GM18873 (cell line): ENCODE results near the gene KIAA1755.

Experiments
- ATAC-seq: cut with Tn5 transposase; IDR thresholded peaks from one replicate; pipeline ENCODE4 v1.9.1; 2021; ENCODE audit warnings: mild to moderate bottlenecking, moderate library complexity, moderate number of reproducible peaks; ENCODE audit not compliant: unreplicated experiment, low FRiP score

Gene KIAA1755

DNA sequence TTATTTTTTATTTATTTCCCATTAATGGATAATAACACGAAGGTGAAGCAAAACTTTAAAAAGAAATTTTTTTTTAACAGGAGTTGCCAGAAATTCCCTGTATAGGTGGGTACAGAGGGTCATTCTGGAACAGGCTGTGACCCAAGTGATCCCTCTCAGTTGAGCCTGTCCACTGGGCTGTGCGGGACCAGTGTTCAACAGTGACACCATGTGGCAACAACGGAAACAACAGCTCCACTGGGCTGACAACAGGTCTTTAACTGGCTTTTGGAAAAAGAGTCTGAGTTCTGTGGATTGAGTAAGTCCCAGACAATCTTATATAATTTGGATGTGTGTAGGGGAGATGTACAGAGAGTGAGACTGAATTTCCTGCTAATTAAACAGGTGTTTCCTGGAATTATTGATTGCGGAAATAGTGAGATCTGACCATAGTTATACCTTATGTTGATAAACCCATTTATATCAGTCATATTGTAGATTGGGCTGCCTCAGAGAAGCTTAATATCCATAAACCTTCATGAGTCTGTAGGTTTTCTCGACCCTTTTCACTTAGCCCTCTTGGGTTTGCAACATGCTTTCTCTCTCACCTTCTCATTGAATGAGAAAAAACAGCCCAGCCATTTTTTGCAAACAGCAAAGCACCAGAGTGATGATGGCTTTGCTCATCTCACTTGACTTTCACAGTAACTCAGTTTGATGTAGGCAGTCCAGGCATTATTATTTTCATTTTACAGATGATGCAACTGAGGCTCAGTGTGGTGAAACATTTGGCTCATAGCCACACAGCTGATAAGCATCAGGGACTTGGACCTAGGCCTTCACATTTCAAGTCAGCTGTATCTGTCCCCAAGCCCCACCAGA, 17.5 kb downstream of the KIAA1755 start:
- ATAC-seq, result no peak

DNA sequence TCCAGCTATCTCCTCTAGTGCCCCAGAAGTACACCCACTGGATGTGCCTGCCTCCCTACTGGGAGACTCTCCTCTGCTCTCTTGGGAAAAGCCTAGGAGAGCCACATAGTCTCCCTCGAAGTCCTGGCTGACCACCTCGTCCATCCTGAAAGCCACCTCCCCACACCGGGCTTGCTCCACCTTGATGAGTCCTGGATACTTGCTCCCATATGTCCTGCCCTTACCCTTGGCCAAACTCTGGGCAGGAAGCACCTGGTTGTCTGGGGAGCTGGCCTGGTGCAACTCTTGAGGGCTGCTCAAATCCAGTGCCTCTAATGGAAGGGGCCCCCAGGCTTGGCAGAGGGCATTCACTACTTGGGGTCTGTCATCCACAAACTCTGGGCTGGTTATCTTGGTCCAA, 19.3 kb downstream of the KIAA1755 start:
- ATAC-seq, result no peak

DNA sequence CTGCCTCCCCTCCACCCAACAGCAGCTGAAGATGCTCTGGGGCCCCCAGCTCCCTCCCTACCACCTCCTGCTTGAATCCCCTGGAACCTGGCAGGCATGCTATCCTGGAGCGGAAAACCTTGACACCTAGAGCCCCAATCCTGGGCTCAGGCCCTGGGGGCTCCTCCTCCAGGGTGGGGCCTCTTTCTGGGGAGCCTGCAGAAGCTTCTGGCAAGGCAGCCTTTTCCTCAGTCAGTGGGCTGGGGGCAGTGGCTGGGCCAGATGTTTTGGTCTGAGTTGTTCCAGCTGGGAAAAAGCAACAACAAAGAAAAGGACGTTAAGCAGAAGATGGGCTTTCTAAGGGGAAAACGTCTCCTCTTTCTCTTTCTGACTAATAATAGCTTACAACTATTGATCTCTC, 21.1 kb downstream of the KIAA1755 start:
- ATAC-seq, result no peak

DNA sequence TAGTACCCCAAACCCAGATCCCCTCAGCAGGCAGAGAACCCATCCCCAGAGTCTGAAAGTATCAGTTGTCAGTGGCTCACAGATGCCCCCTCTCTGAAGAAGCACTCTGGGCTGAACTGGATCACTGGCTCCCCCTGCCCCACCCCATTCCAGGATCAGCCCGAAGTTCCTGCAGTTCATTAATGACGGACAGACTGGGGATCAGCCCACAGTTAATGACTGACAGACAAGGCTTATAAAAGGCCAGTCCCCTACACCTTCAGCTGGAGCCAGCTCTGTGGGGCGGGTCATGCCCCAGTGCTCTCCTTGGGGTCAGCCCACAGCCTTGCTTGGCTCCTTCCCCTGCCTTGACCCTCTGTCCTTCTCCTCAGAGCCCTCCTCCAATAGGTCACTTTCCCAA, 21.7 kb downstream of the KIAA1755 start:
- ATAC-seq, result no peak

DNA sequence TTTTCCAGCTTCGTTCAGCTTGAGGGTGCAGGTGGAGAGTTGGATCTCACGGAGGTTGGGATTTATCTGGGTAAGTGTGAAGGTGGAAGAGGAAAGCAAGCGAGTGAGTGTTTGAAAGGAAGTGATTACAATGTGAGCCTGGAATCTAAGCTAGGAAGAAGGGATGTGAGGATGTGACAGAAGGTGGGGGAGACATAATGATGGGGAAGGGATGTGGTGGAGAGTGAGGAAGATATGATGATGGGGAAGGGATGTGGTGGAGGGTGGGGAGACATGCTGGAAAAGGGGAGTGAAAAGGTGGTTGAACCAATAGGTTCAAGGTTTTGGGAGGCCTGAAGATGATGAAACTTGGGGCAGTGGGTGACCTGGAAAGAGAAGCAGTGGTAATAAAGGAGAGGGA, 23.2 kb downstream of the KIAA1755 start:
- ATAC-seq, result no peak

DNA sequence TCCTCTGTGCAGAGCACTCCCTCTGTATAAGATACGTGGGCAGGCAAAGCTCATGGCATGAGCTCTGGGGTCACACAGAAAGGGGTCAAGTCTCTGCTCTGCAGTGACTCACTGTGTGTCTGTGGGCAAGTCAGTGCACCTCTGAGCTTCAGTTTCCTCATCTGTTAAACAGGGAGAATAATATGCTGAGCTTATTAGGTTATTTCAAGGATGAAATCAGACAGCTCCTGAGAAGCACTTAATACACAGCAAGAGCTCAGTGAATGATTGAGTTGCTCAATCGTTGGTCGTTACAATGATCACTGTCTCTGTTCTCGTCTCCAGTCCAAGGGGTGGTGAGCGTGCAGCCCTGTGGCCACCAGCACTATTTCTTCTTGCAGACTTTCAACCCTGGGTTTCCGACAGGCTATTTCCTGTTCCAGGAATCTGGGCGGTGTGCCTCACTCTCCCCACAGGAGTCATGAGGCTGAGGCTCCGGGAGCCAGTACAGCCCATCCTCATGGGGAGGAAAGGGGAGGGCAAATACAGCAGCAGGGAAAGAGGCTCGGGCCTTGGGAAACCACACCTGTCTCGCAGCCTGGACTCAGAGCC, 28.9 kb downstream of the KIAA1755 start:
- ATAC-seq, result no peak

DNA sequence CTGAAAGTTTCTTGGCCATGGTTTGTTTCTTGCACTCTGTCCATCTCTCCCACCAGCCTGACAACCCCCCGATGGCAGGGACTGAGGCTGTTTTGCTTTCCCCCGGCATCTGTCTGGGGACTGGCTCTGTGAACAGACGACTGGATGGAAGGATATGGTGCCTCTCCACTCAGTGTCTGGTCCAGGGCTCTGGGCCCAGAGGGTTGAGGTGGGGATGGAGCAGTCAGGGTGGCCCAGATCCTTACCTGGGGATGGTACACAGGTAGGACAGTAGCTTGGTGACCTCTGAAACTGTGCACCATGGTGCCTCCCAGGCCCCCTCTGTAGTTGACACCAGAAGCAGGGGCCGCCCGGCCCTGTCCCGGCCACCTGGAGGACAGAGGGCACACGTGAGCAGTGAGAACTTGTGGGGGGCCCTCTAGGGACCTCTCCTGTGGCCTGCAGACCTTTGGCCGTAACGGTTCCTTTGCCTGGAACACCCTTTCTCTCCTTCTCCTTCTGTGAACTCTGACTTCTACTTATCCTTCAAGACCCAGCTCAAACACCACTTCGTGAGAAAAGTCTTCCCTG, 29.5 kb downstream of the KIAA1755 start:
- ATAC-seq, result no peak

DNA sequence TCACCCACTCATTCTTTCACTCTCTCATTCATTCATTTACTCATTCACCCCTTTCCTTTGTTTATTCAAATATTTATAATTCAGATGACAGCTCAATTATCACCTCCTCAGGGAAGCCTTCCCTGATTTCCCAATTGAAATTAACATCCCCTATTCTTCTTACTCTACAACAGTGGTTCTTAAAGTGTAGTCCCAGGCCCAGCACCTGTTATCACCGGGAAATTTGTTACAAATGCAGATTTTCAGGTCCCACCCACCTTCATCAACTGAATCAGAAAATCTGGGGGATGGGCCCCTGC, 30.3 kb downstream of the KIAA1755 start:
- no peak for ATAC-seq

DNA sequence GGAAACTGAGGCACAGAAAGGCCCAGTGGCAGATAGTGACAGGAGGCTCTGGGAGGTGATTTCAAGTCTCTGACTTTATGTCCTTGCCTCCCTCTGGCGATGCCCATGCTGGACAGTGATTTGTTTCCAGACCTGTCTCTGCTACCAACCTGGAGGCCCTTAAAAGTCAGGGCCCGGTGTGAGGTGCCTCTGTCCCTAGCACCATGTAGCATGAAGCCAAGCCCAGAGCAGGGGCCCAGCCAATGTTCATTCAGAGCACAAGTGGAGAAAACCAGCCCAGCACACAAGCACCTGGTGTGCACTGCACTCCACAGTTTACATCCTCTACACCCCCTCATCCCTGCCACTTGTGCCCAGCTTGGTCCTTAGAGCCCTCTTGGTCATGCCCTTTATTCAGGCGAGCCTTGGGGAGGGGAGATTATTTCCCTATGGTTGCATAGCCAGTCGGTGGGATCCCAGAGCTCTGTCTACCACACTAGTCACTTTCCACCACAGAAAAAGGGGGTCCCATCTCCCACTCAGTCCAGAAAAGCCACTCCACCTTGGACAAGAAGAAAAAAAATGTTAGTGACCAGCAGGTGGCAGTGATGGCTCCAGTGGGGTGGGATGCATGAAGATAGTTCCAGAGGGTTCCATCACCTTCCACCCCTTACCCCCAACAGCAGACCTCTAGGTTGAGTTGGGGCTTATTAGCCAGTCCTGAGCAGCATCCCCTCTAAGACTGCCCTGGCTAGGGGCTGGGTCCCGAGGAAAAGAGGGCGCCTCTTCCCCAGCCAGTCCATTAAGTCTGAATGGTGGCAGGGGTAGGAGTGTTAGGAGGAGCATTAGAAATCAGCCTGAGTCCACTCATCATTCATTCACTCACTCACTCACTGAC, 30.9 kb downstream of the KIAA1755 start:
- ATAC-seq, result no peak

DNA sequence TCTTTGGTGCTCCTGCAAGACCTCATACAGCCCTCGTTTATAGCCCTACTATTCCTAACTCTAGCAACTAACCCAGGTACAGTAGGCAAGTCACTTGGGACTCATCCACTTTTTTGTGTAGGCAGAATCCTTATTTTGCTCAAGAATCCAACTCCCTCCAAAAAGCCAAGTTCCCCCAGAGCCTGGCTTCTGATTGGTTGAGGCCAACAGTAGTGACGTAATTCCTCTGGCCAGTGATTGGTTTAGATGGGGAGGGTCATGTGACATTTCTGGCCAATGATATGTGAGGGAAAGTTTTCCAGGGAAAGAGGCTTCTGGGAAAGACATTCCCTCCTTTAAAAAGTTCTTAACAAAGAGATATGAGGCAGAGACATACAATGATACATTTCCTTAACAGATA, 32.1 kb downstream of the KIAA1755 start:
- ATAC-seq, result no peak

DNA sequence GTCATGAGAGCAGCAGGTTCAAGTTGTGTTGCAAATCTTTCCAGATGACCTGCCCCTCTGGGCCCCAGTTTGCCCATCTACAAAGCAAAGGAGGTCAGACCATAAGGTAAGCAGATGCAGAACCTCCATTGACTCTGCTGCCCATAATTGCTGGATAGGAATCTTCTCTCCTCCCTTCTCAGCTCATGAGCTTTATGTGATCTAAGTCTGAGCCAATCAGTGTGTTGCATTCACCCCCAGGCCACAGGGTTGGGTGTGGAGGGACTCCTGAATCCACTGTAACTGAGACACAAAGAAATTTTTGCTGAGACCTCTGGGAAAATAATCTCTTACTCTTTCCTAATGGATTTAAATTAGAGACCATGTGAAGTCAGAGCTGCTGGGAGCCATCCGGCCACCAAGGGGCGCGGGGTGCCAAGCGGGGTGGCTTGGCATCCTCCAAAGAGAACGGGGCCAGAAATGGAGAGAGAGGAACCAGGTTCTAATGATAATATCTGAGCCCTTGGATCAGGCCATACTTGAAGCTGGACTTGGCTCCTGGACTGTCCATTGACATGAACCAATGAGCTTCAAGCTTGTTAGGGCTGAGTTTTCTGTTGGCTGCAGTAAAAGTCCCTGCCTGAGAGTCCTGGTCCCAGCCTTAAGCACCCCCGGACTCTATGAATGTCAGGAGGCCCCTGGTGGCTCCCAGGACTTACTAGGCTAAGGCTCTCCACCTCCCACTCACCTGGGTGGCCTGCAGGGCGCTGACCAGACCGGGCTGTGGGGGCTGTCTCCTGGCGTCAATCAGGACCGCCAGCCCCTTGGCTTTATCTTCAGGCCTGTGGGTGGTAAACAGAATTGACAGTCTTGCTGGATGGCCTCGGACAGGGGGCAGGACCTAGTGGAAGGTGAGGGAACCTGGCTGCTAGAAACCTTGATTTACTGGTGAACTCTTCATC, 32.8 kb downstream of the KIAA1755 start:
- ATAC-seq, result no peak

DNA sequence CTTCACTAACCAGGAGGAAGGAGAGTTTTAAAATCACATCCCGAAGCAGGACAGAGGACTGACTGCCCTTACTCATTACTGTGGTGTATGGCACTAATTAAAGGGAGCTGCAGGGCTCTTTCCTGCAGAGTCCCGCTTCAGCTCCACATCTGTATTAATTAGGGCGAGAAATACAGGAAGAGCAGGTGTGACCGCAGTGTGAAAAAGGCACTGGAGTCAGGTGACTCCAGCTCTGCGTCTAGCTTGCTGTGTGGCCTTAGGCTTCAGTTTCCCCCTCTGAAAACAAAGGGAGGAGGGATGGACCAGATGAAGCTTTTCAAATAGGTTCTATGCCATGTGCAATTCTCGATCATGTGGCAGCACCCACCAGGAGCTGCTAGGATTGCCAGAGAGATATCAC, 34.0 kb downstream of the KIAA1755 start:
- no peak for ATAC-seq

DNA sequence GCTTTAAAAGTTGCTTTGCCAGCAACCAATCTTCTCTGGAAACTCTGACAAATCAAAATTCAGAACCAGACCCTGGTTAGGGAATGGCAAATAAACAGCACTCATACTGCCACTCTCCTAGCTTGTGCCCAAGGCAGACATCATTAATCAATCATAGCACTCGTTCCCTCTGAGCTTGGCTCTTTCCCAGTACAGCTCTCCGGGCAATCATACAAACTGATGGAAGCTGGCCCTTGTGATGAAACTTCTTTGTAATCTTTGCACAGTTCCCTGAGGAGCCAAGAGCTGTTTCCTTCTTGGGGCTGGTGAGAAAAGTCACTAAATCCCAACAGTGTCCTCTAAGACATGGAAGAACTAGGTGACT, 34.7 kb downstream of the KIAA1755 start:
- no peak for ATAC-seq

DNA sequence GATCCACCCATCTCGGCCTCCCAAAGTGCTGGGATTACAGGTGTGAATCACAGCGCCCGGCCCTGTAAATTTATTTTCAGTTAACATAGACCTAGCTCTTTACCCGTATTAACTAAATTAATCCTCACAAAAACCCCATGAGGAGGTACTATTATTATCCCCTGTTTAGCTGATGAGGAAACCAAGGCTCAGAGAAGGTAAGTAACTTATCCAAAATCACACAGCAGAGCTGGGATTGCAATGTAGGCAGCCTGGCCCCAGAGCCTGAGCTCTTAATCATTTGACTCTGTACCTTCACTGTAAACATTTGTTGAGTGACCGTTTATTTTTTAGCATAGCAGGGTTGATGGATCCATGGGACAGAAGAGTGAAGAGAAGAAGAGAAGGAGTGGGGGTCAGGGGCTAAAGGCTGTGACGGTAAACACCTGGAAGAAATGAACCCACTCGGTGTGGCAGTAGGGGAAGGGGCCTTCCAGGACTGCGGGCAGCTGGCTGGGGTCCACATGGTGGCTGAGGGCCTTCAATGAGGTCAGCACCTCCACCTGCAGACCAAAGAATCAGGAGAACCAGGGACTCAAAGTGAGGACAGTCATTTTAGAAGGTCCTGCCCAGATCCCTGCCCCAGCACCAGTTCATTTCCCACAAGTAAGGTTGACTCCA, 35.2 kb downstream of the KIAA1755 start:
- ATAC-seq, result no peak

DNA sequence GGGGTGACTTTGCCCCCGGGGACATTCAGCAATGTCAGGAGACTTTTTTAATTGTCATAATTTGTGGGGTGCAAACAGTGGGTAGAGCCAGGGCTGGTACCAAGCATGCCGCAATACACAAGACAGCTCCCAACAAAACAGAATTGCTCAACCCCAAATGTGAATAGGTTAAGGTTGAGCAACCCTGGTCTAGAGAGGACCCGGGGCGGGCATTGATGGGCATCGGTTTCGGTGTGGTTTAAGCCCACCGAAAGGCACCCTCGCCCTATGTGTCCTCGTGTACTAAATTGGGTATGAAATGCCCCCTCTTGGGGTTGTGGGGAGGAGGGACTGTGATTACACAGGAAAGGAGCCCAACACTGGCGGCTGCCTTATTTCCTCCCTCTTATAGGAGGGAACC, 36.0 kb downstream of the KIAA1755 start:
- no peak for ATAC-seq

DNA sequence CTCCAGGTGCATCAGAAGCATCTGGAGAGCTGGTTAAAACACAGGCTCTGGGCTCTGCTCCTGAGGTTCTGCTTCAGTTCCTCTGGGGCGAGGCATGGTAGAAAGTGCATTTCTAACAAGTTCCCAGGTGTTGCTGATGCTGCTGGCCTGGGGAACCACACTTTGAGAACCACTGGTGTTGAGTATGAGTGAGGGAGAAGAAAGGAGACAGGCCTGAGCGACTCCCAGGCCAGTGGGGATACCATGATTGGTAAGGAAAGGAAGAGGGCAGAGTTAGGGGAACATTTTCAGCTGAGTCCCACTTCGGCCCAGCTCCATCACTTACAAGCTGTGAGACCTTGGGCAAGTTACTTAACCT, 36.8 kb downstream of the KIAA1755 start:
- ATAC-seq, result no peak

DNA sequence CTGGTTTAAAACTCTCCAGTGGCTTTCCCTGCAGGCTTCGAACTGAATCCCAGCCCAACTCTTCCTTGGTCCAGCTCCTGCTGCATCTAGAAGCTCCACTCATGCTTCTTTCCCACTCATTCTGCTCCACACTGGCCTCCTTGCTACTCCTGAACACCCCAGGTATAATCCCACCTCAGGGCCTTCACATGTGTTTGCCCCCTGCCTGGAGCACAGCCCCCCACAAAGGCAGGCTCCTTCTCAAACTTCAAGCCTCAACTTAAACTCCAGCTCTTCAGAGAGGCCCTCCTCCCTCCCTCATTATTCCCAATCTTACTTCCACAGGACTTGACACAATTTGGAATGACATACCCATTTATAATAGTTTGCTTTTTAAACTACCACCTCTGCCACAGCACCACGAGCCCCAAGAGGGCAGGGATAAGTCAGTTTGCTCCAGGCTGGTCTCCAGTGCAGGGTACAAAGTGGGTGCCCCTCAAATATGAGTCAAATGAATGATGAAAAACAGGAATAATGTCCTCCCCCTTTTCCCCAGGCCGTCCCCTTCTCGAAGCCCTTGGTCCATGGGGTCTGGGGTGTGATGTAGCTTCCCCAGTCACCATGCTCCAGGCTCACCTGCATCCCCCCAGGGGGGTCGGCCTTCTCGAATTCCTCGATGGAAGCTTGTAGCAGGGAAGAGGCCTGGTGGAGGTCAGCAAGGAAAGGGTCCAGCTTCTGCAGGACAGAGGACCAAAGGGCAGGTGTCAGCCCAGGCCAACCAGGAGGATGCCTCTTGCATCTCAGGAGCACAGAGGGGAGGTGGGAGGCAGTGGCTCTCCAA, 37.4 kb downstream of the KIAA1755 start:
- no peak for ATAC-seq

DNA sequence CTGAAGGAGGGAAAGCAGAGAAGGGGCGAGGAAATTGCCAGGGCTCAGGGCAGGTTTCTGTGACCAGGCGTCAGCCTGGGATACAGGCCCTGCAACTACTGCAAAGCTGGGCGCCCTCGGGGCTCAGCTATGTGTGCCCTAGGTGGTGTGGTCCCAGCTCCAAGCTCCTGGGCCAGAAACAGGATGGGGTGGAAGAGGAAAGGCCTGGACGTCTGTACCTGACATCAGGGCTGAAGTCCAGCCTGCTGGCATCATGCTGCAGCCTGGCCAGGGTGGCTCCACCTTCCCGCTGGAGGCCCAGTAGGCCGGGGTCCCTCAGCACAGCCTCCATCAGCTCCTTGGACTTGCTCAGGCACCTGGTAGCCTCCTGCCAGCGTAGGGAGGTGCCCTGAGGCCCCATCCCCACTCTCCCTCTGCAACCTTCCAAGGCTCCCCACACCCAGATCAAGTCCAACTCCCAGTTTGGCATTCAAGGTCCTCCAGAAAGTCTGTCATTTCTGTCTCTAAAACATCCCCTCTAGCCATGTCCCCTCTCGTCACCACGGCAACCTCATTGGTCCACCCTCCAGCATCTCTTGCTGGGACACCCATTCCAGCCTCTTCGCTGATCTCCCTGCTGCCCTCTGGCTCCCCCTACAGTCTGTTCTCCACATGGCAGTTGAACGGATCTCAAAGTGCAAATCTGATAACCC, 38.2 kb downstream of the KIAA1755 start:
- no peak for ATAC-seq
